ENCODE results near the gene OOSP2. TPM values are rescaled to one million over a fixed set of nuclear protein-coding genes. Genes with fewer than 3 reads are reported as not detected.

OOSP2 gene
- total and polyA plus RNA-seq, 2 of the 13 experiments (the other 11 are each of a cell fraction or from before 2014, with no cell fraction given): not detected

DNA sequence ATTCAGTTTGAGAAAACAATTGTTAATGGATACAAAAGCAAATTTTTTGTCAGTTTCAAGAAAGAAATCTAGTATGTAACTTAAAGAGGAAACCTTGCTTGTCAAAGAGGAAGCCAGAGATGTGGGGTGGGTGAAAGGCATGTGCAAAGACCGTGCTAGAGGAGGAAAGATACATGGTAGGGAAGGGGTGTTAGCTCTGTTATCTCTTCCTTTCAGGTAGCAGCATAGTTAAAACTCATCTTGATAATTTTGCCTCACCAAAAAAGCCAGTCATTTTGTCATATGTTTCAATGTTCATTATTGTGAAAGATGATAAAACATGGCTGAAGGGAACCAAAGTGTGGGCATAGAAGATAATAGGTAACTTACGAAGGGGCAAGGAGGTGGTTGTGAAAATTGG is 45.7 kb downstream of the OOSP2 start:
- Histone ChIP-seq H3K9ac (ENCODE audit: insufficient read depth, low read depth, low read length) (no peak overlapping the region), H3K9me3 (ENCODE audit: low read length) (no peaks in the 10 kb centered on the region), H3K27me3 (ENCODE audit: control insufficient read depth in 1 of 2, insufficient read depth in 2 of 2, low read length in 2 of 2) (no peaks in the 10 kb centered on the region), H3K4me2 (ENCODE audit: low read depth, low read length) (no peak overlapping the region), H3K36me3 (replicated peaks in 1 of 2; ENCODE audit: control insufficient read depth in 1 of 2, insufficient read depth in 2 of 2, low read length in 2 of 2) (no peaks in the 10 kb centered on the region), H3K27ac (ENCODE audit: extremely low read length, insufficient read depth, low read length) (no peak overlapping the region), H3K4me1 (ENCODE audit: insufficient read depth, low read length) (no peaks in the 10 kb centered on the region), H3K4me3 (replicated peaks in 1 of 3; ENCODE audit: insufficient read depth in 1 of 3, low read depth in 2 of 3, low read length in 3 of 3) (no peak overlapping the region), H3K79me2 (ENCODE audit: insufficient read depth, low read length) (no peaks in the 10 kb centered on the region), H2AFZ (ENCODE audit: low read length) (no peak overlapping the region), H4K20me1 (ENCODE audit: insufficient read depth, low read length) (no peaks in the 10 kb centered on the region)
- intact Hi-C loops (cut with micrococcal nuclease; ENCODE audit: unreplicated experiment): no loop called here
- DNase-seq (ENCODE audit: low spot score) (no peak), ATAC-seq (no peak), FAIRE-seq (no peak)
- TF ChIP-seq KAT8 (CRISPR knock-in tag; IDR thresholded peaks at IDR 0.05) (no peak), KDM5B (CRISPR knock-in tag; IDR thresholded peaks at IDR 0.05; ENCODE audit: borderline replicate concordance) (no peak), DR1 (CRISPR knock-in tag; IDR thresholded peaks at IDR 0.05) (no peak), ZNF766 (CRISPR knock-in tag; IDR thresholded peaks at IDR 0.05; ENCODE audit: borderline replicate concordance) (no peak)
- ChIA-PET CTCF (ENCODE audit: low intra/inter-chr PET ratio, low total read pairs) (no interaction called here), POLR2A (no interaction called here)
- WGBS (ENCODE audit: low lambda C conversion rate): 8% methylated on average over 2 of the region's 2 CpGs
- in situ Hi-C loops (cut with HindIII; ENCODE audit: extremely low pct_ligation_motif_present, low pct_unique_long_range_greater_than_20kb): no loop called here
- no TSS peak for BruUV-seq (replicated peaks)

DNA sequence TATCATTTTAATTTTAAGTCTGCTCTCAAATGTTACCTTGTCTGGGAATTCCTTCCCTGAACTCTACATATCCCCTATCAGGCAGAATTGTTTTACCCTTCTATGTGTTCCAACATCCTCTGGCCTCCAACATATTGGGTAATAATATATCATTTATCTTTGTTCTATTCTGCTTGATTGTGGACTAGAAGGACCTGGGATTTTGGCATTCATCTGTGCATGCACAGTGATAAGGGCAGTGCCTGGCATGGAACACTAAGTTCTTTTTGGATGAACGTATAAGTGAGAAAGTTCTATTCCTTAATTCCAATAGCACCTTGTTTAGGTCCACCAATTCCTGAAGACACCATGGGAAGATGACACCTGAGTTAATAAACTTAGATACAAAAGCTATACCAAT is 47.0 kb downstream of the OOSP2 start:
- BruUV-seq (replicated peaks): no TSS peak
- Histone ChIP-seq H2AFZ (ENCODE audit: low read length) (no peak overlapping the region), H3K4me1 (ENCODE audit: insufficient read depth, low read length) (no peaks in the 10 kb centered on the region), H3K4me2 (ENCODE audit: low read depth, low read length) (no peak overlapping the region), H3K27ac (ENCODE audit: extremely low read length, insufficient read depth, low read length) (no peak overlapping the region), H3K9me3 (ENCODE audit: low read length) (no peaks in the 10 kb centered on the region), H4K20me1 (ENCODE audit: insufficient read depth, low read length) (no peaks in the 10 kb centered on the region), H3K9ac (ENCODE audit: insufficient read depth, low read depth, low read length) (no peak overlapping the region), H3K79me2 (ENCODE audit: insufficient read depth, low read length) (no peaks in the 10 kb centered on the region), H3K36me3 (replicated peaks in 1 of 2; ENCODE audit: control insufficient read depth in 1 of 2, insufficient read depth in 2 of 2, low read length in 2 of 2) (no peaks in the 10 kb centered on the region), H3K27me3 (ENCODE audit: control insufficient read depth in 1 of 2, insufficient read depth in 2 of 2, low read length in 2 of 2) (no peaks in the 10 kb centered on the region), H3K4me3 (replicated peaks in 1 of 3; ENCODE audit: insufficient read depth in 1 of 3, low read depth in 2 of 3, low read length in 3 of 3) (no peak overlapping the region)
- TF ChIP-seq HOXA5 (CRISPR knock-in tag; IDR thresholded peaks at IDR 0.05): no peak
- TF ChIP-seq, protein P1, sequence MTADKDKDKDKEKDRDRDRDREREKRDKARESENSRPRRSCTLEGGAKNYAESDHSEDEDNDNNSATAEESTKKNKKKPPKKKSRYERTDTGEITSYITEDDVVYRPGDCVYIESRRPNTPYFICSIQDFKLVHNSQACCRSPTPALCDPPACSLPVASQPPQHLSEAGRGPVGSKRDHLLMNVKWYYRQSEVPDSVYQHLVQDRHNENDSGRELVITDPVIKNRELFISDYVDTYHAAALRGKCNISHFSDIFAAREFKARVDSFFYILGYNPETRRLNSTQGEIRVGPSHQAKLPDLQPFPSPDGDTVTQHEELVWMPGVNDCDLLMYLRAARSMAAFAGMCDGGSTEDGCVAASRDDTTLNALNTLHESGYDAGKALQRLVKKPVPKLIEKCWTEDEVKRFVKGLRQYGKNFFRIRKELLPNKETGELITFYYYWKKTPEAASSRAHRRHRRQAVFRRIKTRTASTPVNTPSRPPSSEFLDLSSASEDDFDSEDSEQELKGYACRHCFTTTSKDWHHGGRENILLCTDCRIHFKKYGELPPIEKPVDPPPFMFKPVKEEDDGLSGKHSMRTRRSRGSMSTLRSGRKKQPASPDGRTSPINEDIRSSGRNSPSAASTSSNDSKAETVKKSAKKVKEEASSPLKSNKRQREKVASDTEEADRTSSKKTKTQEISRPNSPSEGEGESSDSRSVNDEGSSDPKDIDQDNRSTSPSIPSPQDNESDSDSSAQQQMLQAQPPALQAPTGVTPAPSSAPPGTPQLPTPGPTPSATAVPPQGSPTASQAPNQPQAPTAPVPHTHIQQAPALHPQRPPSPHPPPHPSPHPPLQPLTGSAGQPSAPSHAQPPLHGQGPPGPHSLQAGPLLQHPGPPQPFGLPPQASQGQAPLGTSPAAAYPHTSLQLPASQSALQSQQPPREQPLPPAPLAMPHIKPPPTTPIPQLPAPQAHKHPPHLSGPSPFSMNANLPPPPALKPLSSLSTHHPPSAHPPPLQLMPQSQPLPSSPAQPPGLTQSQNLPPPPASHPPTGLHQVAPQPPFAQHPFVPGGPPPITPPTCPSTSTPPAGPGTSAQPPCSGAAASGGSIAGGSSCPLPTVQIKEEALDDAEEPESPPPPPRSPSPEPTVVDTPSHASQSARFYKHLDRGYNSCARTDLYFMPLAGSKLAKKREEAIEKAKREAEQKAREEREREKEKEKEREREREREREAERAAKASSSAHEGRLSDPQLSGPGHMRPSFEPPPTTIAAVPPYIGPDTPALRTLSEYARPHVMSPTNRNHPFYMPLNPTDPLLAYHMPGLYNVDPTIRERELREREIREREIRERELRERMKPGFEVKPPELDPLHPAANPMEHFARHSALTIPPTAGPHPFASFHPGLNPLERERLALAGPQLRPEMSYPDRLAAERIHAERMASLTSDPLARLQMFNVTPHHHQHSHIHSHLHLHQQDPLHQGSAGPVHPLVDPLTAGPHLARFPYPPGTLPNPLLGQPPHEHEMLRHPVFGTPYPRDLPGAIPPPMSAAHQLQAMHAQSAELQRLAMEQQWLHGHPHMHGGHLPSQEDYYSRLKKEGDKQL (CRISPR knock-in tag; IDR thresholded peaks at IDR 0.05; ENCODE audit: low read depth): no peak
- TF ChIP-seq, protein P2, sequence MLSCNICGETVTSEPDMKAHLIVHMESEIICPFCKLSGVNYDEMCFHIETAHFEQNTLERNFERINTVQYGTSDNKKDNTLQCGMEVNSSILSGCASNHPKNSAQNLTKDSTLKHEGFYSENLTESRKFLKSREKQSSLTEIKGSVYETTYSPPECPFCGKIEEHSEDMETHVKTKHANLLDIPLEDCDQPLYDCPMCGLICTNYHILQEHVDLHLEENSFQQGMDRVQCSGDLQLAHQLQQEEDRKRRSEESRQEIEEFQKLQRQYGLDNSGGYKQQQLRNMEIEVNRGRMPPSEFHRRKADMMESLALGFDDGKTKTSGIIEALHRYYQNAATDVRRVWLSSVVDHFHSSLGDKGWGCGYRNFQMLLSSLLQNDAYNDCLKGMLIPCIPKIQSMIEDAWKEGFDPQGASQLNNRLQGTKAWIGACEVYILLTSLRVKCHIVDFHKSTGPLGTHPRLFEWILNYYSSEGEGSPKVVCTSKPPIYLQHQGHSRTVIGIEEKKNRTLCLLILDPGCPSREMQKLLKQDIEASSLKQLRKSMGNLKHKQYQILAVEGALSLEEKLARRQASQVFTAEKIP (CRISPR knock-in tag; IDR thresholded peaks at IDR 0.05; ENCODE audit: borderline replicate concordance): no peak
- TF ChIP-seq, protein P3, sequence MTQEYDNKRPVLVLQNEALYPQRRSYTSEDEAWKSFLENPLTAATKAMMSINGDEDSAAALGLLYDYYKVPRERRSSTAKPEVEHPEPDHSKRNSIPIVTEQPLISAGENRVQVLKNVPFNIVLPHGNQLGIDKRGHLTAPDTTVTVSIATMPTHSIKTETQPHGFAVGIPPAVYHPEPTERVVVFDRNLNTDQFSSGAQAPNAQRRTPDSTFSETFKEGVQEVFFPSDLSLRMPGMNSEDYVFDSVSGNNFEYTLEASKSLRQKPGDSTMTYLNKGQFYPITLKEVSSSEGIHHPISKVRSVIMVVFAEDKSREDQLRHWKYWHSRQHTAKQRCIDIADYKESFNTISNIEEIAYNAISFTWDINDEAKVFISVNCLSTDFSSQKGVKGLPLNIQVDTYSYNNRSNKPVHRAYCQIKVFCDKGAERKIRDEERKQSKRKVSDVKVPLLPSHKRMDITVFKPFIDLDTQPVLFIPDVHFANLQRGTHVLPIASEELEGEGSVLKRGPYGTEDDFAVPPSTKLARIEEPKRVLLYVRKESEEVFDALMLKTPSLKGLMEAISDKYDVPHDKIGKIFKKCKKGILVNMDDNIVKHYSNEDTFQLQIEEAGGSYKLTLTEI (CRISPR knock-in tag; conservative IDR thresholded peaks at IDR 0.05): no peak
- whole genome bisulfite sequencing (ENCODE audit: low lambda C conversion rate): 46% methylated on average over 1 of the region's 1 CpG
- ATAC-seq (no peak), FAIRE-seq (no peak), DNase-seq (ENCODE audit: low spot score) (no peak)
- CTCF ChIA-PET (ENCODE audit: low intra/inter-chr PET ratio, low total read pairs): no interaction called here
- intact Hi-C loops (cut with micrococcal nuclease; ENCODE audit: unreplicated experiment): no loop called here
- in situ Hi-C loops (cut with HindIII; ENCODE audit: extremely low pct_ligation_motif_present, low pct_unique_long_range_greater_than_20kb): no loop called here
- POLR2A ChIA-PET: no interaction called here

All from HepG2 (cell line).